Fibroblast of lung (primary cell): ENCODE measurements around the gene FBXO40. TPM values are rescaled to one million over a fixed set of nuclear protein-coding genes. Genes with fewer than 3 reads are reported as not detected.

Experiments used
- DNase-seq, 2 donors: peaks; one replicate each; pipeline versions ENCODE4 v3.0.0 to v3.0.0-alpha.2; 2010; ENCODE audit warnings: low read depth in 2 of 2
- H2AFZ ChIP-seq: 2 replicates; pipeline ENCODE4 v1.5.1; 2012; ENCODE audit warnings: low read length, control low read depth, inconsistent platforms
- H3K27ac ChIP-seq: 2 replicates; pipeline ENCODE4 v1.5.1; 2011; ENCODE audit warnings: low read length, control low read depth; ENCODE audit not compliant: insufficient read depth
- H3K27me3 ChIP-seq: 2 replicates; pipeline ENCODE4 v1.5.1; 2011; ENCODE audit warnings: mild to moderate bottlenecking, low read length; ENCODE audit not compliant: control insufficient read depth, insufficient read depth
- H3K36me3 ChIP-seq: 2 replicates; pipeline ENCODE4 v1.5.1; 2011; ENCODE audit warnings: low read length; ENCODE audit not compliant: control insufficient read depth, insufficient read depth
- H3K4me1 ChIP-seq: 2 replicates; pipeline ENCODE4 v1.5.1; 2011; ENCODE audit warnings: low read length; ENCODE audit not compliant: control insufficient read depth, insufficient read depth; ENCODE audit errors: extremely low read depth
- H3K4me2 ChIP-seq: 2 replicates; pipeline ENCODE4 v1.5.1; 2011; ENCODE audit warnings: low read length, control low read depth; ENCODE audit not compliant: insufficient read depth; ENCODE audit errors: extremely low read depth
- H3K4me3 ChIP-seq, 4 experiments: fragments of 200-600 bp in 1 of 4; sonication (generic) in 1 of 4; replicated peaks in 1 of 4; 2 replicates each; pipeline ENCODE4 v1.5.1; 2011 to 2016; ENCODE audit warnings: low read length in 4 of 4, low read depth in 3 of 4, mild to moderate bottlenecking in 3 of 4, control low read depth in 2 of 4, inconsistent platforms in 1 of 4, mixed read lengths in 1 of 4; ENCODE audit not compliant: insufficient read depth in 1 of 4; ENCODE audit errors: control extremely low read depth in 1 of 4
- H3K79me2 ChIP-seq: 2 replicates; pipeline ENCODE4 v1.5.1; 2012; ENCODE audit warnings: mild to moderate bottlenecking, low read length, inconsistent platforms; ENCODE audit not compliant: control insufficient read depth, insufficient read depth
- H3K9ac ChIP-seq: 2 replicates; pipeline ENCODE4 v1.5.1; 2011; ENCODE audit warnings: mild to moderate bottlenecking, low read length, control low read depth; ENCODE audit not compliant: insufficient read depth
- H3K9me3 ChIP-seq: 2 replicates; pipeline ENCODE4 v1.5.1; 2012; ENCODE audit warnings: low read depth, low read length; ENCODE audit not compliant: control insufficient read depth, insufficient read depth
- H4K20me1 ChIP-seq: 2 replicates; pipeline ENCODE4 v1.5.1; 2011; ENCODE audit warnings: low read length; ENCODE audit not compliant: control insufficient read depth, insufficient read depth; ENCODE audit errors: extremely low read depth
- EZH2 ChIP-seq: IDR thresholded peaks from 2 replicates; pipeline ENCODE4 v1.5.1; 2012; ENCODE audit warnings: low read length, control low read depth, mild to moderate bottlenecking; ENCODE audit errors: missing control alignments
- polyA plus RNA-seq, 2 donors: library from polyadenylated mRNA; depleted of rRNA in 1 of 2; stranded (reverse) in 1 of 2; unstranded in 1 of 2; fragments of >200 nt; gene quantifications; 2 replicates each; pipeline ENCODE4 v1.2.1, GENCODE V29; 2011 to 2012; ENCODE audit warnings: missing spikeins in 1 of 2
- total RNA-seq: library from RNA; depleted of rRNA; stranded (reverse); fragments of >200 nt; gene quantifications from 2 replicates; pipeline ENCODE4 v1.2.1, GENCODE V29; 2014
- TF ChIP-seq, protein P1 (sequence below), 2 donors: IDR thresholded peaks in 1 of 2; conservative IDR thresholded peaks in 1 of 2; 1 replicate in 1 of 2; 2 replicates in 1 of 2; pipeline ENCODE4 v1.5.1; 2011 to 2012; ENCODE audit warnings: low read length in 2 of 2, control low read depth in 1 of 2, inconsistent platforms in 1 of 2, low read depth in 1 of 2, mild to moderate bottlenecking in 1 of 2

FBXO40 gene
- total and polyA plus RNA-seq, 2 donors (not counting 1 experiment from before 2014, with no cell fraction given): not detected

DNA sequence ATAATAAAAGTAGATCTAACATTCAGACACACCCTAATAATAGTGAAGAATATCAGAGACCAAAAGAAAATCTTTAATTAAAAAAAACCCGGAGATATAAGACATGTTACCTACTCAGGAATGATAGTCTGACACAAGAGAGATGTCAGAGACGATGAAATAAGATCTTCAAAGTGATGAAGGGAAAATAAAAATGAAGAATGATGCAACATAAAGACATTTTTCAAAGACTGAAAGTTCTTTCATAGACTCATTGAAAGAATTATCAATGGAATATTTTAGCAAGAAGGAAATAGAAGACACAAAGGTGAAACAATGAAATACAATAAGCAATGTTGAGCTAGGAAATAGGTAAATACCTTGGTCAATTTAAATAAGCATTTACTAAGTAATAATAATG is 47.9 kb downstream of the FBXO40 start:
- Histone ChIP-seq H3K27ac (no peak overlapping the region), H3K36me3 (no peaks in the 10 kb centered on the region), H3K4me3 (no peak overlapping the region), H3K4me1 (no peaks in the 10 kb centered on the region), H3K9me3 (no peaks in the 10 kb centered on the region), H2AFZ (no peak overlapping the region), H3K27me3 (no peaks in the 10 kb centered on the region), H3K79me2 (no peaks in the 10 kb centered on the region), H3K9ac (no peak overlapping the region), H4K20me1 (no peaks in the 10 kb centered on the region), H3K4me2 (no peak overlapping the region)
- no peak for TF ChIP-seq EZH2
- TF ChIP-seq, protein P1, sequence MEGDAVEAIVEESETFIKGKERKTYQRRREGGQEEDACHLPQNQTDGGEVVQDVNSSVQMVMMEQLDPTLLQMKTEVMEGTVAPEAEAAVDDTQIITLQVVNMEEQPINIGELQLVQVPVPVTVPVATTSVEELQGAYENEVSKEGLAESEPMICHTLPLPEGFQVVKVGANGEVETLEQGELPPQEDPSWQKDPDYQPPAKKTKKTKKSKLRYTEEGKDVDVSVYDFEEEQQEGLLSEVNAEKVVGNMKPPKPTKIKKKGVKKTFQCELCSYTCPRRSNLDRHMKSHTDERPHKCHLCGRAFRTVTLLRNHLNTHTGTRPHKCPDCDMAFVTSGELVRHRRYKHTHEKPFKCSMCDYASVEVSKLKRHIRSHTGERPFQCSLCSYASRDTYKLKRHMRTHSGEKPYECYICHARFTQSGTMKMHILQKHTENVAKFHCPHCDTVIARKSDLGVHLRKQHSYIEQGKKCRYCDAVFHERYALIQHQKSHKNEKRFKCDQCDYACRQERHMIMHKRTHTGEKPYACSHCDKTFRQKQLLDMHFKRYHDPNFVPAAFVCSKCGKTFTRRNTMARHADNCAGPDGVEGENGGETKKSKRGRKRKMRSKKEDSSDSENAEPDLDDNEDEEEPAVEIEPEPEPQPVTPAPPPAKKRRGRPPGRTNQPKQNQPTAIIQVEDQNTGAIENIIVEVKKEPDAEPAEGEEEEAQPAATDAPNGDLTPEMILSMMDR (conservative IDR thresholded peaks at IDR 0.05 in 1 of 2, IDR thresholded peaks at IDR 0.05 in 1 of 2; ENCODE audit: low read depth in 1 of 2, low read length in 2 of 2): no peak
- no peak for DNase-seq

DNA sequence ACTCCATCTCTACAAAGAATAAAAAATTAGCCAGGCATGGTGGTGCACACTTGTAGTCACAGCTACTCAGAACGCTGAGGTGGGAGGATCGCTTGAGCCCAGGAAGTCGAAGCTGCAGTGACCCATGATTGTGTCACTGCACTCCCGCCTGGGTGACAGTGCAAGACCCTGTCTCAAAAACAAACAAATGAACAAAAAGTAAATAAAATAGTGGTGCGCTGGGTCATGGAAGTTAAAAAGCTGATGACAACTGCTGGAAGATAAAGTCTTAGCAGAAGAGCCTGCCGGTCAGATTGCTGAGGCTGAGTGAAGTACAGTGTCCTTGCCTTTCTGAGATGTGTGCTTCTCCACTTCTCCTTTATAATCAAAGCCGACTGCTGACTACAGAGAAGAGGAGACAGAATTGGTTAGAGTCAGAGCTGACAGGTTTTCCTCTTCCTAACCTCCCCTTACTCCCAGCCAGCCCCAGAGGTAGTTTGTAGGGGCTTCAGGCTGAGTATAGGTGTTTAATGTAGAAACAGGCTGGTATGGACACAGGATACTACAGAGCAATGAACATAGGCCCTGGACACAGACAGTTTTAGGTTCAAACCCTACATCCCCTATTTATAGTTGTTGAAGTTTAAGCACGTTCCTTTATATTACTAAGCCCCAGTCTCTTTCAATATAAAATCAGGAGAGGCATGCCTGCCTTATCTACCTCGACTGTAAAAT is 49.6 kb downstream of the FBXO40 start:
- Histone ChIP-seq H3K36me3 (no peaks in the 10 kb centered on the region), H3K79me2 (no peaks in the 10 kb centered on the region)

DNA sequence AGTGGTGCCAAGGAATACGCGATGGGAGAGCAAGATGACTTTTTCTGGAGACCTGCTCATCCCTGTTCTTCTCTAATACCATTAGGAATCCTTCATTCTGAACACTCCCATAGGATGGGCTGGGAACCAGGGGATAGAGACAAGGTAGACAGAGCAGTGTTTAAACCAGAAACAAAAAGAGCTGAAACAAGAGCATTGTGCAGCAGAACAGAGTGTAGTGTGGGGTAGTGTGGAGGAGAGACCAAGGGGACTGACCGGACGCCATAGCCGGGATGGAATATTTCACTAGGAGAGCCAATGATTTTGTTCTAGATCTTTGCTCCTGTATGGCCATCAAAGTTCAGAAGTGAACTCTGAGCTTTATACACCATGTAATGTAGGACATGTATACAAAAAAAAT is 51.9 kb downstream of the FBXO40 start:
- Histone ChIP-seq H3K4me1 (no peaks in the 10 kb centered on the region), H3K27me3 (no peaks in the 10 kb centered on the region), H4K20me1 (no peaks in the 10 kb centered on the region), H3K4me2 (no peak overlapping the region), H3K27ac (no peak overlapping the region), H3K36me3 (no peaks in the 10 kb centered on the region), H3K79me2 (no peaks in the 10 kb centered on the region), H3K4me3 (no peak overlapping the region), H3K9ac (no peak overlapping the region), H3K9me3 (no peaks in the 10 kb centered on the region), H2AFZ (no peak overlapping the region)
- no peak for DNase-seq
- TF ChIP-seq, protein P1 (conservative IDR thresholded peaks at IDR 0.05 in 1 of 2, IDR thresholded peaks at IDR 0.05 in 1 of 2; ENCODE audit: low read depth in 1 of 2, low read length in 2 of 2): no peak
- no peak for TF ChIP-seq EZH2

More for the DNA sequence above, 49.6 kb downstream of the FBXO40 start:
- no peak for DNase-seq
- Histone ChIP-seq H3K27me3 (no peaks in the 10 kb centered on the region), H3K27ac (no peak overlapping the region), H3K4me1 (no peaks in the 10 kb centered on the region), H4K20me1 (no peaks in the 10 kb centered on the region), H3K9me3 (no peaks in the 10 kb centered on the region), H2AFZ (no peak overlapping the region), H3K4me3 (no peak overlapping the region), H3K9ac (no peak overlapping the region), H3K4me2 (no peak overlapping the region)
- TF ChIP-seq, protein P1 (conservative IDR thresholded peaks at IDR 0.05 in 1 of 2, IDR thresholded peaks at IDR 0.05 in 1 of 2; ENCODE audit: low read depth in 1 of 2, low read length in 2 of 2): no peak
- no peak for TF ChIP-seq EZH2
